GM12801 (cell line): ENCODE results near the gene RPS6KB2.

ENCODE experiments used
- CTCF ChIP-seq: IDR thresholded peaks from one replicate; pipeline ENCODE4 v1.5.1; 2011; ENCODE audit warnings: control low read depth; ENCODE audit not compliant: insufficient read length; ENCODE audit errors: extremely low read depth

Gene RPS6KB2

GRCh38 chr11:67432655-67433349 is 4.5 kb downstream of the RPS6KB2 start:
- no peak for TF ChIP-seq CTCF

- no peak for TF ChIP-seq CTCF
These were observed 5.5 kb downstream of the RPS6KB2 start for GRCh38 chr11:67433536-67434394.

- no peak for TF ChIP-seq CTCF
These were observed 6.1 kb downstream of the RPS6KB2 start for GRCh38 chr11:67434395-67434881.

GRCh38 chr11:67435031-67435726 is 6.9 kb downstream of the RPS6KB2 start:
- TF ChIP-seq CTCF: no peak

- no peak for TF ChIP-seq CTCF
These were observed 7.6 kb downstream of the RPS6KB2 start for GRCh38 chr11:67435727-67436458.

GRCh38 chr11:67436459-67437081 is 8.3 kb downstream of the RPS6KB2 start:
- no peak for TF ChIP-seq CTCF
